H4 (cell line): Measurements from ENCODE around the gene PRKG1. TPM values are rescaled to one million over a fixed set of nuclear protein-coding genes. Genes with fewer than 3 reads are reported as not detected.
"Not testable (repeated sequence)": the region's sequence is repeated elsewhere in the genome, so short reads cannot be mapped to it uniquely, and the experiment has no call there.

Experiments
- DNase-seq: peaks from one replicate; pipeline ENCODE4 v3.0.0-alpha.2; 2015; ENCODE audit warnings: low spot score
- total RNA-seq: library from RNA; depleted of rRNA; stranded (reverse); fragments of >200 nt; shearing (Covaris generic); gene quantifications from 2 replicates; pipeline ENCODE4 v1.2.3, GENCODE V29; 2014

The PRKG1 gene
- total RNA-seq, 1 experiment from 2014 or later, result 3.4 TPM

- DNase-seq, result no peak
Measured at GRCh38 chr10:51321300-51321699, 247.0 kb downstream of the PRKG1 start.

GRCh38 chr10:51321980-51322379, 247.7 kb downstream of the PRKG1 start:
- DNase-seq, result no peak

- DNase-seq, result no peak
Measured at GRCh38 chr10:51325649-51326048, 251.4 kb downstream of the PRKG1 start.

- no peak for DNase-seq
Measured at GRCh38 chr10:51326174-51326573, 251.9 kb downstream of the PRKG1 start.

- DNase-seq, result no peak
Measured at GRCh38 chr10:51327432-51327831, 253.1 kb downstream of the PRKG1 start.

- no peak for DNase-seq
Measured at GRCh38 chr10:51340366-51340765, 266.1 kb downstream of the PRKG1 start.

- DNase-seq, result peak; percentile 32
Measured at GRCh38 chr10:51340845-51341610, 266.7 kb downstream of the PRKG1 start.

- DNase-seq, result not testable (repeated sequence)
Measured at GRCh38 chr10:51341745-51342144, 267.5 kb downstream of the PRKG1 start.

GRCh38 chr10:51342381-51342780, 268.1 kb downstream of the PRKG1 start:
- no peak for DNase-seq

- DNase-seq, result no peak
Measured at GRCh38 chr10:51343391-51343790, 269.1 kb downstream of the PRKG1 start.

GRCh38 chr10:51344371-51344770, 270.1 kb downstream of the PRKG1 start:
- no peak for DNase-seq

GRCh38 chr10:51348622-51349021, 274.3 kb downstream of the PRKG1 start:
- DNase-seq, result no peak

- no peak for DNase-seq
Measured at GRCh38 chr10:51357170-51357569, 282.9 kb downstream of the PRKG1 start.

- DNase-seq, result no peak
Measured at GRCh38 chr10:51358227-51358626, 283.9 kb downstream of the PRKG1 start.

GRCh38 chr10:51363415-51363814, 289.1 kb downstream of the PRKG1 start:
- no peak for DNase-seq

GRCh38 chr10:51364674-51365073, 290.4 kb downstream of the PRKG1 start:
- no peak for DNase-seq

- no peak for DNase-seq
Measured at GRCh38 chr10:51366044-51366443, 291.8 kb downstream of the PRKG1 start.

- no peak for DNase-seq
Measured at GRCh38 chr10:51367127-51367526, 292.8 kb downstream of the PRKG1 start.

- DNase-seq, result no peak
Measured at GRCh38 chr10:51367694-51368093, 293.4 kb downstream of the PRKG1 start.

GRCh38 chr10:51368943-51369342, 294.7 kb downstream of the PRKG1 start:
- no peak for DNase-seq

- DNase-seq, result peak; percentile 5
Measured at GRCh38 chr10:51369903-51370302, 295.6 kb downstream of the PRKG1 start.

GRCh38 chr10:51371743-51372142, 297.5 kb downstream of the PRKG1 start:
- DNase-seq, result no peak

GRCh38 chr10:51375790-51376189, 301.5 kb downstream of the PRKG1 start:
- DNase-seq, result no peak
